Erythroblast (primary cell): Measurements from ENCODE around the gene RABL2A.
"Not testable (repeated sequence)": the region's sequence is repeated elsewhere in the genome, so short reads cannot be mapped to it uniquely, and the experiment has no call there.

ENCODE experiments used
- DNase-seq, 2 experiments: peaks; one replicate each; lab custom pipeline; 2025; lab: John Stamatoyannopoulos, UW
- POLR2A ChIP-seq: IDR thresholded peaks from 2 replicates; pipeline ENCODE4 v1.6.1; 2011; ENCODE audit warnings: mild to moderate bottlenecking, low read length

RABL2A gene

DNA sequence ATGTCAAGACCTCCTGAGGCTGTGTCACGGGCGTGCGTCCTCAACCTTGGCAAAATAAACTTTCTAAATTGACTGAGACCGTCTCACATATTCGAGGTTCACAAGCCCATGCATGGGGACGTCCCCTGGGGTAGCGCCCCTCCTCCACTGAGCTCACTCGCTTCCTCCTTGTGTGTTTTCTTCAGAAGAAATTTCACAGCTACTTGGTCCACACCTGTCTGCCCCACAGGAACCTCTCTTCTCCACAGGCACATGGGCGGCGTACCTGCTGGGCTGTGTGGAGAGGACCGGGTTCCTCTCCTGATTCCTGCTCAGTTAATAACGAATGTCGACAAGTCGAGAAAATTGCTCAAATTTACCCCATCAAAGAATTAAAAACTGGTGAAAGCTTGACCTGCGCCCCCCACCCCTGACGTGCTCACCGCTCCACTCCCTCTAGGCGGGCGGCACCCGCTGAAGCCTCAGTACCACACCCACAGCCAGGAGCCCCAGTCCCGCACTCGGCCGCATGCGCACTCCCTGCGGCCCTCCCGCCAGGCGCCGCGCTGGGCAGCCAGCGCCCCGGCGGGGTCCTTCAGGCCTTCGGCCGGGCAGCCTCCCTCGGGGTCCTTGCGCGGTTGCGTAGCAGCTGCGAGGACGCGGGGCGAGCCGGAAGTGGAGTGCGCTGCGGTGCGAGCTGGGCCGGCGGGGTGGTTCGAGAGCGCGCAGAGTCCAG, at the start of gene RABL2A:
TSS of gene RABL2A (plus strand) at position 651 of the 715 bp plus-strand sequence. CDS start 1,341 bp downstream, outside the sequence.
- not testable (repeated sequence) for DNase-seq
- peak; percentile 60 for TF ChIP-seq POLR2A

DNA sequence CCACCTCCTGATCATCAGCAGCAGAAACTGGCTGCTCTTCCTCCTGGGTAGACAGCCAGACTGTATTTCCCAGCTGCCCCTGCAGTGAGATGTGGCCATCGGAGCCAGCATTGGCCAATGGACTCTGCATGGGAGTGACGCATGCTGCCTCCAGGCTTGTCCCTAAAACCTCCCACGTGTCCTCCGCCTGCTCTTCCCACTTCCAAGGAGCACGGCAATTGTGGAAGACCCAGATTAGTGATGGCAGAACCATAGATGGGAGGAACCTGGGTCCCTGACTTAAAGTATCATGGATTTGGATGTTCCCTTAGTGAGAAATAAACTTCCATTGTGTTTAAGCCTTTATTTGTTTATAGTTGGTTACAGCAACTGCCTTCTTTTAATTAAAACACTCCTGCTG, 48.6 kb upstream of the RABL2A start:
- DNase-seq: not testable (repeated sequence)

DNA sequence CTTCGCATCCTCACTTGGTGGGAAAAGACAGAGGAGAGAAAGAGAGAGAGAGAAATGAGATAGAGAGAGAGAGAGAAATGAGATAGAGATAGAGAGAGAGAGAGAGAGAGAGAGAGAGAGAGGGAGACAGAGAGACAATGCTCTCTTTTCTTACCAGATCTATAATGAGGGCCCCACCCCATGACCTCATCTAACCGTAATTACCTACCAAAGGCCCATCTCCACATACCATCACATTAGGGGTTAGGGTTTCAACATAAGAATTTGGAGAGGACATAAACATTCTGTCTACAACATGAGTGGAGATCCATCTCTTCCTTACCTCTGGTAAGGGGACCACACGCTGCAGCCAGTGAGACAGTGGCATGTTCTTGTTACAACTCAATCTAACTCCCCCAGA, 44.6 kb upstream of the RABL2A start:
- DNase-seq: not testable (repeated sequence)
- TF ChIP-seq POLR2A: peak; percentile 12

DNA sequence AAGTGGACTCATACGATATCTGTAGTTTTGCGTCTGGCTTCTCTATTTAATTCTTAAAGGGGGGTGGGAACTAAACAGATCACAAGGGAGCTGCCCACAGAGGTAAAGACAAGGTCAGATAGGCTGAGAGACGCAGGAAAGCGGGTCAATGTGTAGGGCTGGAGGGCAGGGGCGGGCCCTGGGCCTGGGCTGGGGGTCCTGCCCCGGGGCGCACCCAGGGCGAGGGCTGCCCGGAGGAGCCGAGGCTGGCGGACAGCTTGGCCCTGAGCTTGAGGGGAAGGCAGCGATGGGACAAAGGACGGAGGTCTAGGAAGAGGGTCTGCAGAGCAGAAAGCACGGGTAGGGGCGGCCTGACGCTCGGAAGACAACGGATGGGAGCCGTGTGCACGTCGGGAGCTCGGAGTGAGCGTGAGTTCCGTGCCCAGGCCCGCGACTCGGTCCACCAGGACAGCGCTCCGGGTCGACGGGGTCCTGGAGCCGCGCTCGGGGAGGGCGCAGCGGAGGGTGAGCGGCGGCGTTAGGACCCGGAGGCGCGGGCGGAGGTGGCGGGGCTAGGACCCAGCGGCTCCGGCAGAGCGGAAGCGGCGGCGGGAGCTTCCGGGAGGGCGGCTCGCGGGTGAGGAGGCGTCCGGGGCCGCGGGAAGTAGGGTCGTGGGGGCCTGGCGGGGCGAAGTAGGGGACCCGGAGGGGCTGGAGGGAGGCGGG, 43.4 kb upstream of the RABL2A start:
- not testable (repeated sequence) for DNase-seq
- peak; percentile 62 for TF ChIP-seq POLR2A

DNA sequence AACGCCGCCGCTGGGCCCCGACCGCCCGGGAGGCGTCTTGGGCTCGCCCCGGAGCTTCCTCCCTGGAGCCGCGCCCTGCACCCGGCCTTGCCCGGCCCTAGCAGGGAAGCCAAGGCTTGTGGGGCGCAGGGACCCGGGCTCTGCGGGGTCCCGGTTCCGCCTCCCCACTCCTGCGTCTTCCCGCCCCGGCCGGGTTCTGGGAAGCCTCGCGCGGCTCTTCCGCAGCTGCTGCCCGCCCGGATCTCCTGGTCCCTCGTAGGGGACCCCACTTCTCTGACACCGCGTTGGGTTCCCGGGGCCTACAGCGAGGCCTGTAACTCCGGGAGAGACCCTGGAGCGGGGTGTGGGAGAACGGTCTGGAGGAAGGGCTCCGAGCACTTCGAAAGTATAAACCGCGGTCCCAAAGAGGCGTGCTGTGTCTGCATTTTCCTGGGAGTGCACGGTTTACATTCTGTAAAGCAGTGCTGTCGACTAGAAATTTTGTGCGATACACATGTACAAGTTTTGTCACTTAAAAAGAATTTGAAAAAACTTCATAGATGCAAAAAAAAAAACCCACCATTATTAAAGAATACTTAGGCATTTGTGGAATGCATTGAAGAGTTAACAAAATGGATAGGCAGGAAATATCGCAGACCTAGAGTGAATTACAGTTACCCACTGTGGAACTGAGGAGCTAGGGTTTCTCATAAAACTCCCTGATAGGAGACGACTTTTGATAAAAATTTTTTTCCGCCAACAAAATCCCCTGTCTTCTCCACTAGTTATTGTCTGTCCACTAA, 42.6 kb upstream of the RABL2A start:
- DNase-seq: not testable (repeated sequence)

DNA sequence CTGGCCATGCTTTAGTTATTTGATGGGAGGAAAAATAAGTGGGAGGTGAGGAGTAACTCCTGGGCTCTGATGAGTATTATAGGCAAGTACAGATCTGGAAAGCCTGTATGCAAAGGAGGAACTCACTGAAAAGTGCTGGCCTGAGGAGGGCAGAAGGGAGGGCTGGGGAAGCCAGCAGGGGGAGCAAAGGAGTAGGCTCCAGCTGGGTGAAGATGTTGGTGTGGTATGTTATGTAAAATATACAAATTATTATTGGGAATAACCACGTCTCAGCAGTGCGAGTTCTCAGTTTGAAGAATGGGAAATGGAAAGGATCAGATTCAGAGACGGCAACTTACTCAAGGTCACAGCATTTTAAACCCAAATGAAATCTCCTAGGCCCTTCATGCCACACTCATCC, 39.9 kb upstream of the RABL2A start:
- not testable (repeated sequence) for DNase-seq

DNA sequence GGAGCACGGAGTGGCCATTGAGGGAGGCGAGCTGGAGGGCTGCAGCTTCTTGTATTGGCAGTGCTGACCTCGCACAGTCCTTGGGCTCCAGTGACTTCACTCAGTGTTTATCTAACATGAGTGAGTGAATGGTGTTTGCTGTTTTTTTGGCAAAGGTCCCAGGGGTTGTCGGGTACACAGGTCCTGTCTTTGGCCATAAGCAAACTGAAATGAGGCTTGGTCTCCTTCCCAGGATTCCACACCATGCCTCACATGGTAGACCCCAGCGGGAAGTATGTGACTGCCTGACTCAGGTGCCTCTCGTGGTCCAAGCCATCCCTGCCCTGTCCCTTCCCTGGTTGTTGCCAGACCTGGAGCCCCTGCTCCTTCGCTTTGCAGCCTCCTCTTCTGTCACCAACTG, 37.5 kb upstream of the RABL2A start:
- not testable (repeated sequence) for DNase-seq

DNA sequence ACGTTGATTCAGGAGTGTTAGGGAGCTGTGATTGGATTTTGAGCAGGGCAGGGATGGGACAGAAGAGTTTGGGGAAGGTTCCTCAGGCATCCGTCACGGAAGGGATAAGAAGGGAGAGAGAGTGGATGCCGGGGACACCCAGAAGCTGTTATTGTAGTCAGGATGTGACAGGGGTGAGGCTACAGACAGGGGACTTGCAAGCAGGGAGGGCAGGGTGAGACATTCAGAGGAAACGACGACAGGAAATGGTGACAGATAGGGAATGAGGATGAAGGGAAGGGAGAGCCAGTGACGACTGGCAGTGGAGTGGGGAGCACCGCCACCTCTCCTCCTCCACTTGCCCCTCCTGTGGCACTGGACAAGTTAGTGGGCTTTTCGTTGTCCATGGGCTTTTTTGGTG, 35.1 kb upstream of the RABL2A start:
- DNase-seq: not testable (repeated sequence)

DNA sequence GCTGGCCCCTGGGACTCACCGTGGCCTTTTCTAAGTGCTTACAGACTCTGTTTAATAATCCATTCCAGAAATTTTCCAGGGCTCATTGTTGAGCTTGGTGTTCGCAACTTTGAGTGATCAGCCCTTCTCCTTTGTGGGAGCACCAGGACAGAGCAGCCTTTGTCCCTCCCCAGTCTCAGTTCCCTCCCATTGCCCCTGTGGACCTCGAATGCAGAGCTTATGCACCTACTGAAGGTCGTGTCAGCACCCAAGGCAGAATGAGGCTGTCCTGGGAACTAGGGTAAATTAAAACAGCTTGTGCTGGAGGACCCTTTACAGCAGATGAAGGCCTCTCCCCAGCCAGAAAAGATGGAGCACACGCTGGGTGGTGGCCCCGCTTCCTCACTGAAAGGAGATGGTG, 33.8 kb upstream of the RABL2A start:
- DNase-seq: not testable (repeated sequence)

DNA sequence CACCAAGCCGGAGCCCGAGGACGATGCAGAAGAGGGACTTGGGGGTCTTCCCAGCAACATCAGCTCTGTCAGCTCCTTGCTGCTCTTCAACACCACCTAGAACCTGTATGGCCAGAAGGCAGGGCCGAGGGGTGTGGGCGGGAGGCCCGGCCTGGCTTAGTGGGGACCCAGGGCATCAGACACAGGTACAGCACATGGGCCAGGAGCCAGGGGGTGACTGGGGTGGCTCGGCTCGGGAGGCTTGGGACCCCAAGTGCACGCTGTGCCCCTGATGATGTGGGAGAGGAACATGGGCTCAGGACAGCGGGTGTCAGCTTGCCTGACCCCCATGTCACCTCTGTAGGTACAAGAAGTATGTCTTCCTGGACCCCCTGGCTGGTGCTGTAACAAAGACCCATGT, 31.3 kb upstream of the RABL2A start:
- DNase-seq: not testable (repeated sequence)

DNA sequence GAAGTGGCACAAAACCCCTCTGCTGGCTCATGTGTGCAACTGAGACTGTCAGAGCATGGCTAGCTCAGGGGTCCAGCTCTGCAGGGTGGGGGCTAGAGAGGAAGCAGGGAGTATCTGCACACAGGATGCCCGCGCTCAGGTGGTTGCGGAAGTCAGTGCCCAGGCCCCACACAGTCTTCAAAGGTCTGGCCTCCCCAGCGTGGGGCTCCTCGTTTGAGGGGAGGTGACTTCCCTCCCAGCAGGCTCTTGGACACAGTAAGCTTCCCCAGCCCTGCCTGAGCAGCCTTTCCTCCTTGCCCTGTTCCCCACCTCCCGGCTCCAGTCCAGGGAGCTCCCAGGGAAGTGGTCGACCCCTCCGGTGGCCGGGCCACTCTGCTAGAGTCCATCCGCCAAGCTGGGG, 29.9 kb upstream of the RABL2A start:
- not testable (repeated sequence) for DNase-seq

DNA sequence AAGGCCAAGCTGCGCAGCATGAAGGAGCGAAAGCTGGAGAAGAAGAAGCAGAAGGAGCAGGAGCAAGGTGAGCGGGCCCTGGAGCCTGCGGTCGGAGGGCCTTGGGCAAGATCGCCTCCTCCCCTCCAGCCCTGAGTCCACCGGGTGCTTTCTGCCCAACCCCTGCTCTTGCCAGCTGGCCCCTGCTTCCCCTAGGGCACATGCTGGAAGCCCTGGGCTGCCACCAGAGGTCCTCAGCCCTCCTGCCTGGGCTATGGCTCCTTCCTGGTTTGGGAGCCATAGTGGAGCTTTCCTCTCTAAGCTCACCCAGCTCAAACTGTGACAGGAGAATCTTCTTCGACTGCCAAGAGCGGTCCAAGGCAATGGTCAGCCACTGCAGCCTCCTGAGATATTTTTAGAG, 29.5 kb upstream of the RABL2A start:
- DNase-seq: not testable (repeated sequence)

DNA sequence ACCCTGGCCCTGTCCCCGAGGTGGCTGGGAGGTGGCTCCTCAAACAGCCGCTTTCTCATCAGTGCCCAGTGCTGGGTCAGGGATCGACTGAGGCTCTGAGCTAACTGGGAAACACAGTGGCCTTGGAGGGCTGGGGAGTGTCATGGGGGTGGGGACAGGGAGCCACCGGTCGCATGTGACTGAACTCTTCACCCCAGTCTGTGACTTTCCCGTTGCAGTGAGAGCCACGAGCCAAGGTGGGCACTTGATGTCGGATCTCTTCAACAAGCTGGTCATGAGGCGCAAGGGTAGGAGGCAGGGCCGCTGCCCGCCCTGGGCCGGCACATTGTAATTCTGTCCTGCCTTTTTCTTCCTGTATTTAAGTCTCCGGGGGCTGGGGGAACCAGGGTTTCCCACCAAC, 28.9 kb upstream of the RABL2A start:
- not testable (repeated sequence) for DNase-seq

DNA sequence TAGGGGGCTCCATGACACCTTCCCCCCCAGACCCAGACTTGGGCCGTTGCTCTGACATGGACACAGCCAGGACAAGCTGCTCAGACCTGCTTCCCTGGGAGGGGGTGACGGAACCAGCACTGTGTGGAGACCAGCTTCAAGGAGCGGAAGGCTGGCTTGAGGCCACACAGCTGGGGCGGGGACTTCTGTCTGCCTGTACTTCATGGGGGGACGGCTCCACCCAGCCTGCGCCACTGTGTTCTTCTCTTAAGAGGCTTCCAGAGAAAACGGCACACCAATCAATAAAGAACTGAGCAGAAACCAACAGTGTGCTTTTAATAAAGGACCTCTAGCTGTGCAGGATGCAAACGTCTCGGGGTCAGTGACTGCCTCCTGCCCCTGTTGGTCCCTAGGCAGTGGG, 28.3 kb upstream of the RABL2A start:
- not testable (repeated sequence) for DNase-seq

DNA sequence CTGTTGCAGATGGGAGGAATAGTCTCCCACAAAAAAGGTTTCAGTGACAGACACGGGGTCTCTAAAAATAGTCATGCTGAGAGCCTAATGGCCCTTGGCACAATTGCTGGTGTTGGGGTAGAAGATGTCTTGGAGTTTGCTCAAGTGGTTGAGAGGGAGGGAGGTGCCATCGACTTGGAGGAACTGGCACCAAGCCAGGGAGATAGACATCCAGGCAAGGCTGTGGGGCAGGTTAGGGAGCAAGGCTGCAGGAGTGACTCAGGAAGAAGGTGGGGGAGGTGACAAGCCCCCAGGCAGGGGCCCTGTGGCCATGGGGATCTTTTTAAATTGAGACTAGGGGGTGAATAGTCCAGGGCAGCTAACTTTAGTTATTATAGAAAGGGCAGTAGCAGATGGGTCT, 27.9 kb upstream of the RABL2A start:
- DNase-seq: not testable (repeated sequence)

DNA sequence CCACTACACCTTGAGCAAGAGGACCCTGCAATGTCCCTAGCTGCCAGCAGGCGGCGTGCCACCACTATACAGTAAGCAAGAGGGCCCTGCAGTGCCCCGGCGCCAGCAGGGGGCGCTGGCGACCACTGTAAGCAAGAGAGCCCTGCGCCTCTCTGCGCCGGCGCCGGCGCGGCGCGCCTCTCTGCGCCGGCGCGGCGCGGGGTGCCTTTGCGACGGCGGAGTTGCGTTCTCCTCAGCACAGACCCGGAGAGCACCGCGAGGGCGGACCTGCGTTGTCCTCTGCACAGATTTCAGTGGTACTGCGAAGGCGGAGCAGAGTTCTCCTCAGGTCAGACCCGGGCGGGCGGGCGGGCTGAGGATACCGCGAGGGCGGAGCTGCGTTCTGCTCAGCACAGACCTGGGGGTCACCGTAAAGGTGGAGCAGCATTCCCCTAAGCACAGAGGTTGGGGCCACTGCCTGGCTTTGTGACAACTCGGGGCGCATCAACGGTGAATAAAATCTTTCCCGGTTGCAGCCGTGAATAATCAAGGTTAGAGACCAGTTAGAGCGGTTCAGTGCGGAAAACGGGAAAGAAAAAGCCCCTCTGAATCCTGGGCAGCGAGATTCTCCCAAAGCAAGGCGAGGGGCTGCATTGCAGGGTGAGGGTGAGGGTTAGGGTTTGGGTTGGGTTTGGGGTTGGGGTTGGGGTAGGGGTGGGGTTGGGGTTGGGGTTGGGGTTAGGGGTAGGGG, 24.9 kb upstream of the RABL2A start:
- not testable (repeated sequence) for DNase-seq
